ENCODE results near the gene INPP5E.

Gene INPP5E

GRCh38 chr9:136397643-136398042, 42.0 kb downstream of the INPP5E start:
- no peak for TF ChIP-seq CTCF (IDR thresholded peaks at IDR 0.05; ENCODE audit: control insufficient read depth, insufficient read depth, low read depth, low read length, missing control alignments)
- H3K4me3 ChIP-seq (ENCODE audit: control insufficient read depth, low read depth, low read length) = no peak overlapping the region

GRCh38 chr9:136396219-136396515, 43.5 kb downstream of the INPP5E start:
- no peak for TF ChIP-seq CTCF (IDR thresholded peaks at IDR 0.05; ENCODE audit: control insufficient read depth, insufficient read depth, low read depth, low read length, missing control alignments)
- no peak overlapping the region for H3K4me3 ChIP-seq (ENCODE audit: control insufficient read depth, low read depth, low read length)
- DNase-seq (ENCODE audit: low read depth) = no peak

More at GRCh38 chr9:136397643-136398042, 42.0 kb downstream of the INPP5E start:
- DNase-seq (ENCODE audit: low read depth) = no peak

GRCh38 chr9:136395345-136396218, 44.1 kb downstream of the INPP5E start:
- no peak overlapping the region for H3K4me3 ChIP-seq (ENCODE audit: control insufficient read depth, low read depth, low read length)
- DNase-seq (ENCODE audit: low read depth) = no peak
- no peak for TF ChIP-seq CTCF (IDR thresholded peaks at IDR 0.05; ENCODE audit: control insufficient read depth, insufficient read depth, low read depth, low read length, missing control alignments)

GRCh38 chr9:136395020-136395340, 44.7 kb downstream of the INPP5E start:
- no peak for TF ChIP-seq CTCF (IDR thresholded peaks at IDR 0.05; ENCODE audit: control insufficient read depth, insufficient read depth, low read depth, low read length, missing control alignments)
- DNase-seq (ENCODE audit: low read depth) = no peak

GRCh38 chr9:136394312-136395019, 45.2 kb downstream of the INPP5E start:
- no peak for DNase-seq (ENCODE audit: low read depth)
- TF ChIP-seq CTCF (IDR thresholded peaks at IDR 0.05; ENCODE audit: control insufficient read depth, insufficient read depth, low read depth, low read length, missing control alignments) = no peak
- H3K4me3 ChIP-seq (ENCODE audit: control insufficient read depth, low read depth, low read length) = no peak overlapping the region

More at GRCh38 chr9:136395020-136395340, 44.7 kb downstream of the INPP5E start:
- H3K4me3 ChIP-seq (ENCODE audit: control insufficient read depth, low read depth, low read length) = no peak overlapping the region

GRCh38 chr9:136393531-136393930, 46.1 kb downstream of the INPP5E start:
- TF ChIP-seq CTCF (IDR thresholded peaks at IDR 0.05; ENCODE audit: control insufficient read depth, insufficient read depth, low read depth, low read length, missing control alignments) = no peak
- DNase-seq (ENCODE audit: low read depth) = no peak
- H3K4me3 ChIP-seq (ENCODE audit: control insufficient read depth, low read depth, low read length) = no peak overlapping the region

All from AG09309 (cell line).